Tibial nerve (tissue), 4 donors: ENCODE data around the gene RPL19.

Experiments
- CTCF ChIP-seq, 5 experiments: fragments of 200-600 bp in 3 of 5; fragments of 450-650 bp in 2 of 5; sonication (generic) in 3 of 5; IDR thresholded peaks; one replicate each; pipeline ENCODE4 v1.5.1; 2016 to 2019; ENCODE audit warnings: antibody characterized with exemption in 5 of 5, mild to moderate bottlenecking in 3 of 5, moderate library complexity in 2 of 5
- EP300 ChIP-seq, 2 donors: sonication (generic); formaldehyde crosslinking; IDR thresholded peaks; one replicate each; pipeline ENCODE4 v1.6.1; 2017; ENCODE audit warnings: antibody characterized with exemption in 2 of 2, mild to moderate bottlenecking in 1 of 2
- POLR2A ChIP-seq, 2 donors: fragments of 450-650 bp; IDR thresholded peaks; one replicate each; pipeline ENCODE4 v1.6.1; 2017; ENCODE audit warnings: antibody characterized with exemption in 2 of 2, mild to moderate bottlenecking in 2 of 2, moderate library complexity in 2 of 2

DNA sequence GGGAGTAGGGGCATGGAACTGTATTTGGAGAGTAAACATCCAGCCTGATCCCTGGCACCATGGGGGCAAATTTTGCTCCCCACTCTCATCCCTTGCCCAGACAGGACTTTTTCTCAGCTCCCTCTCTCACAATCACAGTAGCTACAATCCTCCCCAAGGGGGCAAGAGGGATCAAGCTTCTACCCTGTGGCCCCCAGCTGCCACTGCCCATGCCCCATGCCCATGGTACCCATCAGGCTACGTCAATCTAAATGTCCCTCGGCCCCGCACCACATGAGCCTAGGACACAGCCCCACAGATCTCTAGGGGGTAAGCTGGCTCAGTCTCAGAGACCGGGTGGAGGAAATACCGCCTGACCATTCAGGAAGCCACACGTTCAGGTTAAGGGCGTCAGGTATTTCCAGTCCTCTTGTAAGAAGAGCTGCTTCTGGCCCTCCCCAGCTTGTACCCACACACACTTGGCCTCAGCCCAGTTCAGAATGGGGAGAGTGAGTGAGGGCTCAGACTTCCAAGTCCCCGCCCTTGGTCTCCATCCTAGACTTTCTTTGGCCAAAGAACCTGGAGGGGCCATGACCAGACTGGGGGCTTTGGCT is 4.4 kb upstream of the RPL19 start:
- TF ChIP-seq CTCF (IDR thresholded peaks at IDR 0.05) (no peak), POLR2A (IDR thresholded peaks at IDR 0.05) (no peak), EP300 (IDR thresholded peaks at IDR 0.05) (no peak)
